A549 (cell line): ENCODE results near the gene LCN9.

Experiments
- CBX8 ChIP-seq: fragments of 200-600 bp; sonication (generic); IDR thresholded peaks from 2 replicates; pipeline ENCODE4 v1.6.1; 2016
- HEYL ChIP-seq: fragments of 250-450 bp; sonication (Bioruptor Pico); IDR thresholded peaks from 2 replicates; pipeline ENCODE4 v1.8.0; 2021; ENCODE audit warnings: mild to moderate bottlenecking, moderate library complexity
- JUN ChIP-seq, 2 experiments: fragments of >200 bp; sonication (Bioruptor Twin); formaldehyde crosslinking; IDR thresholded peaks; 2 replicates in 1 of 2; 3 replicates in 1 of 2; pipeline ENCODE4 v1.6.1; 2016 to 2017
- KDM5A ChIP-seq: fragments of 200-600 bp; sonication (generic); IDR thresholded peaks from 2 replicates; pipeline ENCODE4 v1.6.1; 2016; ENCODE audit warnings: antibody characterized with exemption, mild to moderate bottlenecking
- MYC ChIP-seq: IDR thresholded peaks from 2 replicates; pipeline ENCODE4 v1.6.1; 2012; ENCODE audit warnings: mild to moderate bottlenecking, inconsistent platforms, low read length, improper control_type of control experiment, borderline replicate concordance
- POLR2A ChIP-seq: IDR thresholded peaks from 2 replicates; pipeline ENCODE4 v1.6.1; 2012; ENCODE audit warnings: mild to moderate bottlenecking, low read length
- RFX5 ChIP-seq: fragments of 450-650 bp; IDR thresholded peaks from 2 replicates; pipeline ENCODE4 v1.7.1; 2014; ENCODE audit warnings: antibody characterized with exemption, mild to moderate bottlenecking, moderate library complexity
- TF ChIP-seq, protein P1 (sequence below): fragments of >200 bp; sonication (Bioruptor Twin); formaldehyde crosslinking; IDR thresholded peaks from 3 replicates; pipeline ENCODE4 v1.5.1; 2016
- TF ChIP-seq, protein P2 (sequence below): IDR thresholded peaks from 2 replicates; pipeline ENCODE4 v1.6.1; 2012
- TF ChIP-seq, protein P3 (sequence below): IDR thresholded peaks from 2 replicates; pipeline ENCODE4 v1.6.1; 2012
- TF ChIP-seq, protein P4 (sequence below): fragments of 150-350 bp; IDR thresholded peaks from 2 replicates; pipeline ENCODE4 v1.6.1; 2014; ENCODE audit warnings: low read depth, mild to moderate bottlenecking, low read length

DNA sequence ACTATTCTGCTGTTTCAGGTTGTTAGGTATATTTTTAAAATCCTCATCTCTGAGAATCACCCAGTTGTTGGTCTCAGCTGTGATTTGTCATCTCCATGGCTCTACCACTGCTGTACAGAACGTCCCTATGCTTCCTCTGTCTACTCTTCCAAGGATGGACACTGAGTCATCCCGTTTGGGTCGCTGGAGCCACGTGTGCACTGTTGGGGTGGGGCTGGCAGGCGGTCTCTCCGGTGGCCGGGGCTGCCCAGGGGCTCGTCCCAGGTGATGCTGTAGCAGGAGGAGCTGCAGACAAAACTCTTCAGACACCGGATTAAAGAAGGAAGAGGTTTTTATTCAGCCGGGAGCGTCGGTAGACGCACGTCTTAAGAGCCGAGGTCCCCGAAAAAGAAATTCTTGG, 16.9 kb downstream of the LCN9 start:
- TF ChIP-seq MYC (no peak), KDM5A (no peak), POLR2A (no peak), JUN (IDR thresholded peaks at IDR 0.05) (no peak), RFX5 (no peak), HEYL (CRISPR knock-in tag) (no peak), CBX8 (no peak)
- TF ChIP-seq, protein P1, sequence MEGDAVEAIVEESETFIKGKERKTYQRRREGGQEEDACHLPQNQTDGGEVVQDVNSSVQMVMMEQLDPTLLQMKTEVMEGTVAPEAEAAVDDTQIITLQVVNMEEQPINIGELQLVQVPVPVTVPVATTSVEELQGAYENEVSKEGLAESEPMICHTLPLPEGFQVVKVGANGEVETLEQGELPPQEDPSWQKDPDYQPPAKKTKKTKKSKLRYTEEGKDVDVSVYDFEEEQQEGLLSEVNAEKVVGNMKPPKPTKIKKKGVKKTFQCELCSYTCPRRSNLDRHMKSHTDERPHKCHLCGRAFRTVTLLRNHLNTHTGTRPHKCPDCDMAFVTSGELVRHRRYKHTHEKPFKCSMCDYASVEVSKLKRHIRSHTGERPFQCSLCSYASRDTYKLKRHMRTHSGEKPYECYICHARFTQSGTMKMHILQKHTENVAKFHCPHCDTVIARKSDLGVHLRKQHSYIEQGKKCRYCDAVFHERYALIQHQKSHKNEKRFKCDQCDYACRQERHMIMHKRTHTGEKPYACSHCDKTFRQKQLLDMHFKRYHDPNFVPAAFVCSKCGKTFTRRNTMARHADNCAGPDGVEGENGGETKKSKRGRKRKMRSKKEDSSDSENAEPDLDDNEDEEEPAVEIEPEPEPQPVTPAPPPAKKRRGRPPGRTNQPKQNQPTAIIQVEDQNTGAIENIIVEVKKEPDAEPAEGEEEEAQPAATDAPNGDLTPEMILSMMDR: no peak
- TF ChIP-seq, protein P2, sequence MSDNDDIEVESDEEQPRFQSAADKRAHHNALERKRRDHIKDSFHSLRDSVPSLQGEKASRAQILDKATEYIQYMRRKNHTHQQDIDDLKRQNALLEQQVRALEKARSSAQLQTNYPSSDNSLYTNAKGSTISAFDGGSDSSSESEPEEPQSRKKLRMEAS: no peak
- TF ChIP-seq, protein P3, sequence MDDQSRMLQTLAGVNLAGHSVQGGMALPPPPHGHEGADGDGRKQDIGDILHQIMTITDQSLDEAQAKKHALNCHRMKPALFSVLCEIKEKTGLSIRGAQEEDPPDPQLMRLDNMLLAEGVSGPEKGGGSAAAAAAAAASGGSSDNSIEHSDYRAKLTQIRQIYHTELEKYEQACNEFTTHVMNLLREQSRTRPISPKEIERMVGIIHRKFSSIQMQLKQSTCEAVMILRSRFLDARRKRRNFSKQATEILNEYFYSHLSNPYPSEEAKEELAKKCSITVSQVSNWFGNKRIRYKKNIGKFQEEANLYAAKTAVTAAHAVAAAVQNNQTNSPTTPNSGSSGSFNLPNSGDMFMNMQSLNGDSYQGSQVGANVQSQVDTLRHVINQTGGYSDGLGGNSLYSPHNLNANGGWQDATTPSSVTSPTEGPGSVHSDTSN: no peak
- TF ChIP-seq, protein P4, sequence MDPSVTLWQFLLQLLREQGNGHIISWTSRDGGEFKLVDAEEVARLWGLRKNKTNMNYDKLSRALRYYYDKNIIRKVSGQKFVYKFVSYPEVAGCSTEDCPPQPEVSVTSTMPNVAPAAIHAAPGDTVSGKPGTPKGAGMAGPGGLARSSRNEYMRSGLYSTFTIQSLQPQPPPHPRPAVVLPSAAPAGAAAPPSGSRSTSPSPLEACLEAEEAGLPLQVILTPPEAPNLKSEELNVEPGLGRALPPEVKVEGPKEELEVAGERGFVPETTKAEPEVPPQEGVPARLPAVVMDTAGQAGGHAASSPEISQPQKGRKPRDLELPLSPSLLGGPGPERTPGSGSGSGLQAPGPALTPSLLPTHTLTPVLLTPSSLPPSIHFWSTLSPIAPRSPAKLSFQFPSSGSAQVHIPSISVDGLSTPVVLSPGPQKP: no peak
